PFSK-1 (cell line): ENCODE results near the gene TMEM14A.

Source experiments
- POLR2AphosphoS5 ChIP-seq: IDR thresholded peaks from 2 replicates; pipeline ENCODE4 v1.6.1; 2012; ENCODE audit warnings: low read depth, mild to moderate bottlenecking, control low read depth, low read length, moderate library complexity
- REST ChIP-seq, 2 experiments: IDR thresholded peaks; 2 replicates each; pipeline versions ENCODE4 v1.6.1 to v1.8.0; 2011 to 2012; ENCODE audit warnings: low read depth in 2 of 2, low read length in 2 of 2, control low read depth in 1 of 2, inconsistent platforms in 1 of 2, mild to moderate bottlenecking in 1 of 2, moderate library complexity in 1 of 2; ENCODE audit not compliant: insufficient read depth in 1 of 2
- SIN3A ChIP-seq: IDR thresholded peaks from 2 replicates; pipeline ENCODE4 v1.6.1; 2012; ENCODE audit warnings: mild to moderate bottlenecking, low read length, moderate library complexity, borderline replicate concordance; ENCODE audit not compliant: insufficient read depth

GRCh38 chr6:52672412-52673025 lies 1.6 kb downstream of the TMEM14A start:
- TF ChIP-seq POLR2AphosphoS5 (no peak), SIN3A (no peak), REST (IDR thresholded peaks at IDR 0.05; ENCODE audit: insufficient read depth in 1 of 2, low read depth in 2 of 2, low read length in 2 of 2) (no peak)
